NCI-H2196 treated with DMSO at 0.1 percent for 48 hours (cell line): ENCODE measurements around the gene SLC35A4.
"Not testable (repeated sequence)": the region's sequence is repeated elsewhere in the genome, so short reads cannot be mapped to it uniquely, and the experiment has no call there.

ENCODE experiments used
- DNase-seq: peaks from one replicate; lab custom pipeline; 2025; ENCODE audit not compliant: unreplicated experiment; lab: John Stamatoyannopoulos, UW

The SLC35A4 gene

DNA sequence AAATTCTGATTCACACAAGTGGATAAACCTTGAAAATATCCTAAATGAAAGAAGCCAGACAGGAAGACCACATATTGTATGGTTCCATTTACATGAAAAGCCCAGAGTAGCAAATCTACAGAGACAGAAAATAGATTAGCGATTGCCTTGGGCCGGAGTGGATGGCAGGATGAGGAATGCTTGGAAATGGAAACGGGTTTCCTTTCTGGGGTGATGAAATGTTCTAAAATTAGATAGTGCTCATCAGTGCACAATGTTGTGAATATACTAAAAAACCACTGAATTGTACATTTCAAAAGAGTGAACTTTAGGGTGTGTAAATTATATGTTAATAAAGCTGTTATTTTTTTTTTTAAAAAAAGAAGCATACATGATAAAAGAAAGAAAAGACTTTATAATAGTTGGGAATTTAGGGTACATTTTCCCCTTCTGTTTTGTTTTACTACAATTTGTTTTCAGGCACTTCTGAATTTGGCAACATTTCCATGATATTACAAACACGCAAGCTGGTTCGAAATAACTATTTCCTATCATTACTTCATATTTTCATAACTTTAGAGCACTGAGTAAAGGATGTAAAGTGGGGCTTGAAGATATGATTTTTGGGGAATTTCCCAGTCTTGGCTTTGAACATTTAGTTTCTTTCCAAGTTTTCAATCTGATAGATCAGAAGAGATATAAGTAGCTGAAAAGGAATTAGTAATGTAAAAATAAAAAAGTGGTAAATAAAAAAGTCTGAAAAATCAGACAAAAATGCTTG lies 23.9 kb downstream of the SLC35A4 start:
- DNase-seq, result no peak

DNA sequence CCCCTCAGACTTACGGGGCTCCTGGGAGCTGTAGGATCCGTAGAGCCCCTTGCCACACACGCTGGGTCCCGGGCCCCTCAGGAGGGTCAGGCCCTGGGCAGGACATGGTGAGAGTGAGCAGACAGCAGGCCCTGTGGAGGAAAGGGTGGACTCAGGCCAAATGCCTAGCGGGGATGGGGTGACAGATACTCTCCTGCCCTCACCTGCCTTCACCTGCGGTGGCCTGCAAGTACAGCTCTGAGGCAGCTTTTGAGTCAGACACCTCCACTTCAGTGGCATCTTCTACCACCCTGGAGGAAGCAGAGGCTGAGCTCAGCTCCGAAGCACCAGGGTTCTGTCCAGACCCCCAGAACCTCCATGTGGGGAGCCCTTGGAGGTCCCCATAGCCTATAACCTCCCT lies 26.2 kb downstream of the SLC35A4 start:
- no peak for DNase-seq

DNA sequence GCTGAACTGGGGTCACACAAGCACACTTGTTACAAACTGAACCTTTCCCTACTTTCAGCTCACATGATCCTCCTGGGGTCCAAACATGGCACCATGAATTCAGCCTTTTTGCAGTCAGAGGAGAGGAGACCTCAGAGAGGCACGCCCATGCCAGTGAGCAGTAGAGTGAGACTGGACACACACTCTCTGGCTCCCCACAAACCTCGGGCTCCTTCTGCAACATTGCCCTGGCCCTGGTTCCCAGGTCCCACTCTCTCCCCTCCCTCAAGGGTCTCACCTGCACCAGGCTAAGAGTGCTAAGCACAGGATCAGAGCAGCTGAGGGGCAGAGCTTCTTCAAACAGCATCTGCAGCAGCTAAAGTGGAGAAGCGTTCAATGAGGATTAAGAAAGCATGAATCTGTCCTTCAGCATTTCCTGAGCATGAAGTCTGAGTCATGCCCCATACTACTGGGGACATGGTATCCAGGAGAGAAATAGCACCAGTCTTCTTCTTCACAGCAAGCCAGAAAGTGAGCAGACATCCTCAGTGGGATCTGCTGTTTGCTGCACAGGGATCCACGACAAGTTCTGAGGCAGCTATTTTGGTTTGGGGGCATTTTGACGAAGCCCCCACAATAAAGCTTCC lies 27.2 kb downstream of the SLC35A4 start:
- DNase-seq, result no peak

DNA sequence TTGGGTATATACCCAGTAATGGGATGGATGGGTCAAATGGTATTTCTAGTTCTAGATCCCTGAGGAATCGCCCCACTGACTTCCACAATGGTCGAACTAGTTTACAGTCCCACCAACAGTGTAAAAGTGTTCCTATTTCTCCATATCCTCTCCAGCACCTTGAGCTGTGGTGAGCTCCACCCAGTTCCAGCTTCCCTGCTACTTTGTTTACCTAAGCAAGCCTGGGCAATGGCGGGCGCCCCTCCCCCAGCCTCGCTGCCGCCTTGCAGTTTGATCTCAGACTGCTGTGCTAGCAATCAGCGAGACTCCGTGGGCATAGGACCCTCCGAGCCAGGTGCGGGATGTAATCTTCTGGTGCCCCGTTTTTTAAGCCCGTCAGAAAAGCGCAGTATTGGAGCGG lies 28.4 kb downstream of the SLC35A4 start:
- not testable (repeated sequence) for DNase-seq

DNA sequence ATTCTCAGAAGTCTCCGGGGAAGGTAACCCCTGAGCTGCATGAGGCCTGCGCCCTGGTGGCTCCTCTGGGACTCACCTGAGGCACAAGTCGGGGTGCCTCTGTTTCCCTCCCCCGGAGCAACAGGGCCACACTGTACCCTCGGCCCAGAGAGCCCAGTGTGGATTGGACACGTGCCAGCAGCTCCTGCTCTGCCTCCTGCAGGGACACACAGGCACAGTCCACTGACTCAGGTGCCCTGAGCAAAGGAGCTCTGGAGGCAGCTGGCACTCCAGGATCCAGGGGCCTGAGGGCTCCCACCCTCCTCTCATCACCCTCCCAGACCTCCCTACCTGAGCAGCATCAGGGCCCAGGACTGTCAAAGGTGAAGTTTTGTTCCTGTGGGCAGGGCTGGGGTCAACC lies 29.5 kb downstream of the SLC35A4 start:
- no peak for DNase-seq

DNA sequence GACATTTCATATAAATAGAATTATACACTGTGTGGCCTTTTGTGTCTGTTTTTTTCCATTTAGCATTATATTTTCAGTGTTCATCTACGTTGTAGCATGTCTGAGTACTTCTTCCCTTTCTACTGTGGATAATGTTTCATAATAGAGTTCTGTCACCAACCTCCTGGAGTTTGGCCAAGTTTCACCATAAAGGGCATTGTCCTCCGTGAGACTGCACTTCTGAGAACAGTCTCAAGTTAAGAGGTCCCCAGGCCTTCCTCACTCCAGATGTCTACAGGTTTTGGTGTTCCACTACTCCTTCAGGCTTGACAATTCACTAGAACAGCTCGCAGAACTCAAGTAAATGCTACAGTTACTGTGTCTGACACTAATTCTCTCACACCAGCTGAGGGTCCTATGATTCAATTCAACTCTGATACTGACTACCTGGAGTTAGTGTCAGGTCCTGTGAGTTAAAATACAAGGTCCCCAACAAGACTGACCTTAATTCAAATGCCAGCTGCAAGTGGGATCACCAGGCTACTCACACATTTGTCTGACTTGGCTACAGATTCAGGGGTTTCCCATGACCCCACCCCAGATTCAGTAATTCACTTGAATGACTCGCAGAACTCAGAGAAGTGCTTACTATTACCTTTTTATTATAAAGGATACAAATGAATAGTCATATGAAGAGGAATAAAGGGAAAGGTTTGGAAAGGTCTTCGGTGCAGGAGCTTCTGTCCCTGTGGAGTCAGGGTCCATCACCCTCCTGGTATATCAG lies 31.1 kb downstream of the SLC35A4 start:
- DNase-seq, result no peak

DNA sequence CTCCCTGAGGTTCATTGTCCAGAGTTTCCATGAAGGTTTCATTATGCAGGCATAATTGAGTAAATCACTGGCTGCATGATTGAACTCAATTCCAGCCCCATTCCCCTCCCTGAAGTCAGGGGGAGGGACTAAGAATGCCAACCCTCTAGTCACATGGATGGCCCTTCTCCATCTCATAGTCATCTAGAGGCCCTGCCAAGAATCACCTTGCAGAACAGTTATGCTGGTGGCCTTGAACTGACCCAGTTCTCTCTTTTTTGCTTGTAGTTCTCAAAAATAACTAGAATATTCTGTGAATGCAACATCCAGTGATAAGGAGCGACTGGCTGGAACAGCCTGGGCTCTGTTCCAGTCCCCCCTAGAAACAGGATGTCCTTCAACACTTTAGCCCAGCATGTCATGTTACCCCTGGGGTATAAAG lies 31.7 kb downstream of the SLC35A4 start:
- no peak for DNase-seq

DNA sequence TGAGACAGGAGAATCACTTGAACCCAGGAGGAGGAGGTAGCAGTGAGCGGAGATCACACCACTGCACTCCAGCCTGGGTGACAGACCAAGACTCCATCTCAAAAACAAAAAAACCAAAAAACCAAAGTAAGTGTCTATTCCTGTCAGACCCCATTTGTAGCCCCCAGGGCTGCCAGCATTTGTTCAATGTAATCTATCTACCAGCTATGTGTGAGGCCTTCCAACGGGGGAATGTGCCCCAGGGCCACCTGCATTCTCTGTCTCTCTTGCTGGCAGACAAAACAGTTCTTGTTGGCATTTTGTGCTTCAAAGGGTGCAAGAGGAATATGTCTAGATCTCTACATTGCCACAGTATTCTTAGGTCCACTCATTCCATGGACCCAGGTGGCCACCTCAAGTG lies 34.2 kb downstream of the SLC35A4 start:
- DNase-seq, result no peak

DNA sequence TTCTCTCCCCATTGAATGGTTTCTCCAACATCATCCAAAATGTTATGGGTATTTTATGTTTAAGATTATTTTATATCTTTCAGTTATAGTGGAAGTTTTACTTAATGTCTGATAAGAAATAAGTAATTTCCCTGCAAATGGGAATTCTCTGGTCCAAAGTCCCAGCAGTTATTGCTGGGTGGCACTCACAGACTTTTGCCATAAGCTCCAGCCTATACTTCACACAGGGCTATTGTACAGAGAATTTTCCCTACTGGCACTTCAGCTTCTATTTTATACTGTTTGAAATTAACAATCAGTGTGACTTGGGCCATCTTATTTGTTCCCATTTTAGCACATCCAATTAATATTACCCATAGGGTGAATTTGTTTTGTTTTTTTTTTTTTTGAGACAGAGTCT lies 35.5 kb downstream of the SLC35A4 start:
- no peak for DNase-seq

DNA sequence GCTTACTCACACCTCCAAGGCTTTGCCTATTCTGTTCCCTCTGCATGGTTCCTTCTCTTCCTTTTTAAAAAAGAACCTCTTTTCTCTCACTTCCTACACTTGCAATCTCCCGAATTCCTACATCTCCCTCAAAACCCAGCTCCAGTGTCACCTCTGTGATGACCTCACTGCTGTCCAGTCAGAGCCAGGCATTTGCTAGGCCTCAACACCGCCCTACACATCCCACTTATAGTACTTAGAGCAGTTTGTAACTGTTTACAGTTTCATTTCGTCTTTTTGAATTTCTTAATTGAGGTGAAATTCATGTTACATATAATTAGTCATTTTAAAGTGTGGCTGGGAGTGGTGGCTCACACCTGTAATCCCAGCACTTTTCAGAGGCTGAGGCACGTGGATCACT lies 37.5 kb downstream of the SLC35A4 start:
- DNase-seq, result no peak

DNA sequence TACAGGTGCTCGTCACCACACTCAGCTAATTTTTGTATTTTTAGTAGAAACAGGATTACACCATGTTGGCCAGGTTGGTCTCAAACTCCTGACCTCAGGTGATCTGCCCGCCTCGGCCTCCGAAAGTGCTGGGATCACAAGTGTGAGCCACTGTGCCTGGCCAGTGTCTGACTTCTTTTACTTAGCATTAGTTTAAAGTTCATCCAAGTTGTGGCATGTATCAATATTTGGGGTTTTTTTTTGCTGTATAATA lies 38.7 kb downstream of the SLC35A4 start:
- DNase-seq, result not testable (repeated sequence)

DNA sequence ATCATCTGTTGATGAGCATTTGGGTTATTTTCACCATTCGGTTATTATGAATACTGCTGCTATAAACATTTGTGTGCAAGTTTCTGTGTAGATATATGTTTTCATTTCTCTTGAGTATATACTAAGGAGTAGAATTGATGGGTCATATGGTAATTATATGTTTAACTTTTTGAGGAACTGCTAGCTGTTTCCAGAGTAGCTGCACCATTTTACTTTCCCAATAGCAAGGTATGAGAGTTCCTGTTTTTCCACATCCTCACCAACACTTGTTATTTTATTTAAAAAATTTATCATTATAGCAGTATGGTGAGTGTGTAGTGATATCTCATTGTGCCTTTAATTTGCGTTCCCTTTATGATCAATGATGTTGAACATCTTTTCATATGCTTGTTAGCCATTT lies 39.1 kb downstream of the SLC35A4 start:
- no peak for DNase-seq

DNA sequence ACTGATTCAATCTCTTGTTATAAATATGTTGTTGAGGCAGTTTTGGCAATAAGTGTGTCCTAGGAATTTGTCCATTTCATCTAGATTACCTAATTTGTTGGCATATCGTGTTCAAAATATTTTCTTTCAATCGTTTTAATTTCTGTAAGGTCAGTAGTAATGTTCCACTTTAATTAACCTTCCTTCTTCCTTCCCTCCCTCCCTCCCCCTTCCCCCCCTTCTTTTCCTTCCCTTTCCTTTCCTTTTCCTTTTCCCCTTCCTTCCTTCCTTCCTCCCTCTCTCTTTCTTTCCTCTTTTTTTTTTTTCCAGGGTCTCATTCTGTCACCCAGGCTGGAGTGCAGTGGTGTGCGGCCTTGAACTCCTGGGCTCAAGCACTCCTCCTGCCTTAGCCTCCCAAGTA lies 41.3 kb downstream of the SLC35A4 start:
- DNase-seq, result no peak

DNA sequence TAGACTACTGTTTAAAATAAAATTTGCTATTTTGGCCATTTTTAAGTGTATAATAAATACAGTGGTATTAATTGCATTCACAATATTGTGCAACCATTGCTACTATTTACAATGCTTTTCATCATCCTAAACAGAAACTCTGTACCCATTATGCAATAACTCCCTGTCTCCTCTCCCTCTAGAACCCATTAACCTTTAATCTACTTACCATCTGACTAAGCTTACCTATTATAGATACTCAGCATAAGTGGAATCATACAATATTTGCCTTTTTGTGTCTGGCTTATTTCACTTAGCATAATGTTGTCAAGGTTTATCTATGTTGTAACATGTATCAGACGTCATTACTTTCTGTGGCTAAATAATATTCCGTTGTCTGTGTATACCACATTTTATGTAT lies 42.4 kb downstream of the SLC35A4 start:
- no peak for DNase-seq

DNA sequence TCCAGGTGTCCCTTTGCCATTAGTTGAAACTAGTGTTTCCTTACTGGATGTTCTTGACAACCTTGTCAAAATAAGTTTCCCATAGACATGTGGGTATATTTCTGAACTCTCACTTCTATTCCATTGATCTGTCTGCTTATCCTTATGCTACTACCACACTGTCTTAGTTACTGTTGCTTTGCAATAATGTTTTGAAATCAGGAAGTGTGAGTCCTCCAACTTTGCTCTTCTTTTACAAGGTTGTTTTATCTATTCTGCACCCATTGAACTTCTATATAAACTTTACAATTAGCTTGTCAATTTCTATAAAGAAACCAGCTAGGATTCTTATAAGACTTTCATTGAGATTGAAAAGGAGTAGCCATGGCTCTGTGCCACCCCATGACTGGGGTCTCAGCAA lies 44.1 kb downstream of the SLC35A4 start:
- no peak for DNase-seq

DNA sequence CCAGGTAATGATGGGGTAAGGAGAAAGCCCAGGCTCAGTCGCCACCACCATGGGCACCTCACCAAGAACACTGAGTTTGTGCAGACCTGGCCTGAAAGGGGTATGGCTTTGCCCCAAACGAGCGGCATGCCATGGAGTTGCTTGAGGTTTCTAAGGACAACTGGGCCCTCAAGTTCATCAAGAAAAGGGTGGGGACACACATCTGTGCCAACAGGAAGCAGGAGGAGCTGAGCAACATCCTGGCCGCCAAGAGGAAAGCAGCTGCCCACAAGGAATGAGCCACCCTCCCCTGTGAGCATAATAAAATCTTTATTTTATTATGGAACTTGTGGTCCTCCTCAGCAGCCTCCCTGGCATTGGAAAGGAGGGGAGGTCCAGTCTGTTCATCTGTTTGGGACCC lies 44.5 kb downstream of the SLC35A4 start:
- no peak for DNase-seq

DNA sequence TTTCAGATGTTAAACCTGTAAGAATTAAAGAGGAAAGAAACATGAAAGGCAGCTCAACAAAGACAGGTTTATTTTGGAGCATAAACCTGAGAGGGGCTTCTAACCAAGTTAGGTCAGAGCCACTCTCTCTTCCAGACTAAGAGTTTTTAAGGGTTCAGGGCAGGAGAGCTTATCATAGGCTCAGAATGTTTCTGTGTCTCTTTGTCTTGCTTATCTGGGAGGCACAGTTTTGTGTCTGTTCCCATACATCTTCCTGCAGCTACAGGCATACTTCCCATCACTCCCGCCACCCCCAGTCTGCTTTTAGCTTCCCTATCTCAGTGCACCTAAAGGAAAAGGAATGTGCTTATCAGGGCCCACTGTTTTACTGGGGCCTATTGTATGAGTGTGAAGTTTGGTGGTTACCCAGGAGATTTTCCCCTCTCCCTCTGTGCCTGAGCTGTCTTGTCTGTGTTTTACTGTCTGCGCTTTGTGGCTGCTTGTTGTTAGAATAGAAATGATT lies 46.4 kb downstream of the SLC35A4 start:
- DNase-seq, result no peak
